ENCODE data around the gene CHST3.

DNA sequence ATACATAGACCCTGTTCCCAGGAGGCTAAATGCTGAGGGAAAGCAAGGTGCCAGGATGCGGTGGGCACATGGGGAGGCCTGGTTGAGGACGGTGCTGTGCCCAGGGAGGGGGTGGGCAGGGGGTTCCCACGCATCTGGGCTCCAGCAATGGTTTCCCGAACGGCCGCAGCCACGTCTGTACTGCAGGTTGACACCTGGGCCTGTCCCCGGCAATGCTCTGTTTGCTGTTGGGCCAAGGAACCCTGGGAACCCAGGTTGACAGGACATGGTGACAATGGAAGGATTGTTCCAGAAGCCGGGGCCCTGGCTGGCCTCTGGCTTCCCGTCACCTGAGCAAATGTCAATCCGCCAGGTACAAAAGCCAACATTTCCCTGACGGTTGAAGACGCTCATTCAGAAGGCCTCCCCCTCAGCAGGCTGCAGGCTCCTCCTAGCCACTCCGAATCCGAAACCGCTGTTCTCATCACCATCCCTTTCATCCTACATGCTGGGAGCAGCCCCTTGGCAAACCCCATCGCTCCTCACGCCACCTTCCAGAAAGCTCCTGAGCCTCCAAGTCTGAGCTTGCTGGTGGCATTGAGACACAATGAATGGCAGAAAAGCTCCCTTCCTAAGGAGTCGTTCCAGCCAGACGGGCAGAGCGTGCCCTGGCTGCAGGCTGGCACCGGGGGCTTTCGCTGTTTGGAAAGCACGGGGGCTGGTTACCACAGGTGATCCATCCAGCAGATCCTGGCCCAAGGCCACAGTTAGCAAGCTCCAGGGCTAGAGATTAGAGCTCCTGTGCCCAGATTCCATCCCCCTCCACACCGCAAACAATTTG lies 92.9 kb downstream of the CHST3 start:
- no peak for TF ChIP-seq POLR2A (IDR thresholded peaks at IDR 0.05; ENCODE audit: low read depth, low read length)
- no peak for TF ChIP-seq POLR2AphosphoS5 (IDR thresholded peaks at IDR 0.05; ENCODE audit: low read depth, low read length)
- no peak for TF ChIP-seq TAF1 (IDR thresholded peaks at IDR 0.05; ENCODE audit: low read depth, low read length)
